SW 1271 (cell line): ENCODE data around the gene MAG.
"Not testable (repeated sequence)": the region's sequence is repeated elsewhere in the genome, so short reads cannot be mapped to it uniquely, and the experiment has no call there.

Experiments used
- DNase-seq, 2 experiments: peaks; one replicate each; lab custom pipeline; 2025; lab: John Stamatoyannopoulos, UW

Gene MAG

GRCh38 chr19:35281303-35281702 lies 10.7 kb upstream of the MAG start:
- DNase-seq = no peak

GRCh38 chr19:35284153-35285094 lies 7.5 kb upstream of the MAG start:
- no peak for DNase-seq

GRCh38 chr19:35285095-35285449 lies 6.9 kb upstream of the MAG start:
- DNase-seq = no peak

- not testable (repeated sequence) for DNase-seq
These were observed 6.5 kb upstream of the MAG start for GRCh38 chr19:35285465-35285864.

- DNase-seq = not testable (repeated sequence)
These were observed 5.9 kb upstream of the MAG start for GRCh38 chr19:35286101-35286500.

- DNase-seq = no peak
These were observed 4.2 kb upstream of the MAG start for GRCh38 chr19:35287713-35288112.

- no peak for DNase-seq
These were observed 3.6 kb upstream of the MAG start for GRCh38 chr19:35288331-35288730.

GRCh38 chr19:35288906-35289305 lies 3.1 kb upstream of the MAG start:
- no peak for DNase-seq

- no peak for DNase-seq
These were observed 1.4 kb upstream of the MAG start for GRCh38 chr19:35290381-35291127.

GRCh38 chr19:35291259-35291658 lies 702 bp upstream of the MAG start:
- DNase-seq = no peak

- no peak for DNase-seq
These were observed 731 bp downstream of the MAG start for GRCh38 chr19:35292421-35293362.

GRCh38 chr19:35293363-35293739 lies 1.4 kb downstream of the MAG start:
- no peak for DNase-seq

- DNase-seq = no peak
These were observed 1.8 kb downstream of the MAG start for GRCh38 chr19:35293808-35294207.

GRCh38 chr19:35294328-35294727 lies 2.4 kb downstream of the MAG start:
- no peak for DNase-seq

GRCh38 chr19:35294859-35295791 lies 3.2 kb downstream of the MAG start:
- DNase-seq = no peak

- DNase-seq = no peak
These were observed 4.0 kb downstream of the MAG start for GRCh38 chr19:35295792-35296462.

GRCh38 chr19:35296644-35297514 lies 4.9 kb downstream of the MAG start:
- no peak for DNase-seq

- DNase-seq = no peak
These were observed 5.5 kb downstream of the MAG start for GRCh38 chr19:35297515-35297848.

GRCh38 chr19:35297922-35298321 lies 6.0 kb downstream of the MAG start:
- no peak for DNase-seq

GRCh38 chr19:35298561-35298972 lies 6.6 kb downstream of the MAG start:
- DNase-seq = no peak
